Measurements from ENCODE around the gene PLCG2.

The PLCG2 gene

GRCh38 chr16:81816351-81816750, 37.3 kb downstream of the PLCG2 start:
- no peak for DNase-seq (ENCODE audit: low spot score)

- no peak for DNase-seq (ENCODE audit: low spot score)
These were observed 37.7 kb downstream of the PLCG2 start for GRCh38 chr16:81816793-81817210.

- DNase-seq (ENCODE audit: low spot score): no peak
These were observed 38.2 kb downstream of the PLCG2 start for GRCh38 chr16:81817296-81817695.

- no peak for DNase-seq (ENCODE audit: low spot score)
These were observed 38.9 kb downstream of the PLCG2 start for GRCh38 chr16:81817789-81818567.

GRCh38 chr16:81818568-81818896, 39.4 kb downstream of the PLCG2 start:
- DNase-seq (ENCODE audit: low spot score): no peak

GRCh38 chr16:81818905-81819304, 39.8 kb downstream of the PLCG2 start:
- no peak for DNase-seq (ENCODE audit: low spot score)

GRCh38 chr16:81821436-81822128, 42.5 kb downstream of the PLCG2 start:
- peak; percentile 54 for DNase-seq (ENCODE audit: low spot score)

GRCh38 chr16:81823111-81823510, 44.0 kb downstream of the PLCG2 start:
- DNase-seq (ENCODE audit: low spot score): no peak

GRCh38 chr16:81823734-81824133, 44.6 kb downstream of the PLCG2 start:
- DNase-seq (ENCODE audit: low spot score): no peak

- DNase-seq (ENCODE audit: low spot score): no peak
These were observed 47.4 kb downstream of the PLCG2 start for GRCh38 chr16:81826523-81826922.

GRCh38 chr16:81830845-81831540, 51.9 kb downstream of the PLCG2 start:
- no peak for DNase-seq (ENCODE audit: low spot score)

GRCh38 chr16:81831722-81832126, 52.6 kb downstream of the PLCG2 start:
- DNase-seq (ENCODE audit: low spot score): peak; percentile 30

GRCh38 chr16:81832801-81833547, 53.9 kb downstream of the PLCG2 start:
- no peak for DNase-seq (ENCODE audit: low spot score)

- DNase-seq (ENCODE audit: low spot score): no peak
These were observed 54.7 kb downstream of the PLCG2 start for GRCh38 chr16:81833751-81834150.

GRCh38 chr16:81834868-81835267, 55.8 kb downstream of the PLCG2 start:
- no peak for DNase-seq (ENCODE audit: low spot score)

GRCh38 chr16:81836279-81837054, 57.4 kb downstream of the PLCG2 start:
- DNase-seq (ENCODE audit: low spot score): peak; percentile 72

GRCh38 chr16:81837312-81837751, 58.2 kb downstream of the PLCG2 start:
- no peak for DNase-seq (ENCODE audit: low spot score)

GRCh38 chr16:81838794-81839193, 59.7 kb downstream of the PLCG2 start:
- peak; percentile 71 for DNase-seq (ENCODE audit: low spot score)

- DNase-seq (ENCODE audit: low spot score): no peak
These were observed 62.6 kb downstream of the PLCG2 start for GRCh38 chr16:81841722-81842121.

- DNase-seq (ENCODE audit: low spot score): no peak
These were observed 63.6 kb downstream of the PLCG2 start for GRCh38 chr16:81842564-81843242.

GRCh38 chr16:81843243-81843582, 64.1 kb downstream of the PLCG2 start:
- no peak for DNase-seq (ENCODE audit: low spot score)
